Mesendoderm (in vitro differentiated cells): ENCODE results near the gene HSD17B8.
A peak's percentile ranks its signal among the peaks of the same experiment; 100 is the strongest.

Experiments
- DNase-seq: peaks from one replicate; pipeline ENCODE4 v3.0.0; 2013
- H2AK5ac ChIP-seq: 2 replicates; pipeline ENCODE4 v1.6.1; 2013; ENCODE audit warnings: low read length, inconsistent platforms
- H2BK120ac ChIP-seq: 2 replicates; pipeline ENCODE4 v1.6.1; 2013; ENCODE audit warnings: low read depth, mild to moderate bottlenecking, low read length, moderate library complexity, mixed read lengths
- H2BK15ac ChIP-seq: replicated peaks from 2 replicates; pipeline ENCODE4 v1.6.1; 2013; ENCODE audit warnings: low read depth, mild to moderate bottlenecking, moderate library complexity
- H2BK5ac ChIP-seq: 2 replicates; pipeline ENCODE4 v1.6.1; 2013; ENCODE audit warnings: low read length, inconsistent platforms
- H3K18ac ChIP-seq: 2 replicates; pipeline ENCODE4 v1.6.1; 2013; ENCODE audit warnings: mild to moderate bottlenecking, low read length, mixed read lengths
- H3K23ac ChIP-seq: one replicate; pipeline ENCODE4 v1.6.1; 2013; ENCODE audit warnings: low read length
- H3K27ac ChIP-seq: 2 replicates; pipeline ENCODE4 v1.5.1; 2013; ENCODE audit warnings: low read depth, mild to moderate bottlenecking, inconsistent platforms, low read length, moderate library complexity
- H3K27me3 ChIP-seq: 2 replicates; pipeline ENCODE4 v1.6.1; 2013; ENCODE audit warnings: low read length, control low read depth, mild to moderate bottlenecking, inconsistent platforms; ENCODE audit not compliant: insufficient read depth, poor library complexity
- H3K36me3 ChIP-seq: 2 replicates; pipeline ENCODE4 v1.6.1; 2013; ENCODE audit warnings: low read length, inconsistent platforms; ENCODE audit not compliant: control insufficient read depth, insufficient read depth
- H3K4ac ChIP-seq: one replicate; pipeline ENCODE4 v1.6.1; 2013; ENCODE audit warnings: low read depth, mild to moderate bottlenecking, low read length, moderate library complexity
- H3K4me1 ChIP-seq: 2 replicates; pipeline ENCODE4 v1.6.1; 2013; ENCODE audit warnings: low read depth, low read length, inconsistent platforms; ENCODE audit not compliant: control insufficient read depth
- H3K4me2 ChIP-seq: 2 replicates; pipeline ENCODE4 v1.6.1; 2013; ENCODE audit warnings: low read length
- H3K4me3 ChIP-seq: 2 replicates; pipeline ENCODE4 v1.5.1; 2013; ENCODE audit warnings: mild to moderate bottlenecking, low read length
- H3K56ac ChIP-seq: one replicate; pipeline ENCODE4 v1.6.1; 2013; ENCODE audit warnings: low read length
- H3K79me1 ChIP-seq: 2 replicates; pipeline ENCODE4 v1.6.1; 2013; ENCODE audit warnings: low read length, inconsistent platforms
- H3K79me2 ChIP-seq: 2 replicates; pipeline ENCODE4 v1.6.1; 2013; ENCODE audit warnings: mild to moderate bottlenecking, low read length; ENCODE audit not compliant: control insufficient read depth, insufficient read depth
- H3K9ac ChIP-seq: 2 replicates; pipeline ENCODE4 v1.6.1; 2013; ENCODE audit warnings: low read length, inconsistent platforms
- H4K5ac ChIP-seq: one replicate; pipeline ENCODE4 v1.6.1; 2013; ENCODE audit warnings: low read length
- H4K8ac ChIP-seq: one replicate; pipeline ENCODE4 v1.6.1; 2013; ENCODE audit warnings: low read depth, mild to moderate bottlenecking, control low read depth, low read length, moderate library complexity
- WGBS: extraction: QIAGEN DNeasy Blood & Tissue Kit; methylation state at CpG from one replicate; pipeline ENCODE4 v1.1.7; 2013; ENCODE audit warnings: low lambda C conversion rate, missing lambda C conversion rate; ENCODE audit not compliant: insufficient coverage; ENCODE audit errors: extremely low coverage; 5-methylcytosine and 5-hydroxymethylcytosine counted together

HSD17B8 gene

DNA sequence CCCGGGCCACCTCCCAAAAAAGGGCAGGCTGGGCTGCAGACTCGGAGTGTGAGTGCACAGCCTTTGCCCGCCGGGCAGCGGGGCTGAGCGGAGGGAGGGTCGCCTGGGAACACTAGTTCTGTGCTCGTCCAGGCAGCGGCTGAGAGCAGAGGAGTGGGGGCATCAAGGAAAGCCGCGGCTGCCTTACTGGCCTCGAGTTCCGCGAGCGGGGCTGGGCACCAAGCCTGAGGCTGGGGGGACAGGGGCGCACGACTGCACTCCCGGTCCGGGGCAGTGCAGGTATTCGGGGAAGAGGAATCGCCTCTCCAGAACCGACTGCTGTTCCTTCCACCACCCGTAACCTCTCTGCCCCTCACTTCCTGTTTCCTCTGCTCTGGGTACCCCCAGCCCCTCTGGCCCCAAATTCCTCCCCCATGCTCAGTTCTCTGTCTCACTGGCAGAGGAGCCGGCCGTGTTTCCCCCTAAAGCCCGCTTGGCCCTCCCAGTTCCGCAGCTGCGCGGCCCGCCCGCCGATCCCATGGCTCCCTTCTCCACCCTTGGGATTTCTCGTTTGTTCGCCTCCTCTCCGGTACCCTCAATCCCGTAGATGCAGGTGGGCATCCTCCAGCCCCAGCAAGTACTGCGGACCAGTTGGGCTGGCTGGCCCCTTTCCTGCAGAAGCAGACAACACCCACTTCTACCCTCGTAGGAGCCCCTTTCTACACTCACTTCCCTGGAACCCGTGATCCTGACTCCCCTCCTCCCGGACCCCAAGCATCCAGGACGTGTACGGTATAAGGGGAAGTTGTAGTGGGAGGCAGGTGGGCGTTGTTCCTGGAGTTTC is 8.9 kb downstream of the HSD17B8 start:
- no peak overlapping the region for H3K18ac ChIP-seq
- no peak overlapping the region for H2BK15ac ChIP-seq
- WGBS = no CpG with 5 or more reads among the region's 43 CpGs
- H3K27ac ChIP-seq = no peak overlapping the region
- H2AK5ac ChIP-seq = no peak overlapping the region
- peak; percentile 59 for DNase-seq
- peak overlapping the region; percentile 98 for H3K4me2 ChIP-seq
- peak overlapping the region; percentile 85 for H3K56ac ChIP-seq
- no peak overlapping the region for H2BK5ac ChIP-seq
- H3K23ac ChIP-seq = no peak overlapping the region
- H4K5ac ChIP-seq = no peak overlapping the region
- no peaks in the 10 kb centered on the region for H3K79me2 ChIP-seq
- H3K27me3 ChIP-seq = peaks cover 2% of the 10 kb centered on the region
- H4K8ac ChIP-seq = no peak overlapping the region
- H3K36me3 ChIP-seq = no peaks in the 10 kb centered on the region
- no peak overlapping the region for H3K4ac ChIP-seq
- peak overlapping the region; percentile 74 for H3K9ac ChIP-seq
- H2BK120ac ChIP-seq = no peak overlapping the region
- H3K79me1 ChIP-seq = peaks cover 4% of the 10 kb centered on the region
- peak overlapping the region; percentile 56 for H3K4me3 ChIP-seq
- peaks cover 2% of the 10 kb centered on the region for H3K4me1 ChIP-seq

DNA sequence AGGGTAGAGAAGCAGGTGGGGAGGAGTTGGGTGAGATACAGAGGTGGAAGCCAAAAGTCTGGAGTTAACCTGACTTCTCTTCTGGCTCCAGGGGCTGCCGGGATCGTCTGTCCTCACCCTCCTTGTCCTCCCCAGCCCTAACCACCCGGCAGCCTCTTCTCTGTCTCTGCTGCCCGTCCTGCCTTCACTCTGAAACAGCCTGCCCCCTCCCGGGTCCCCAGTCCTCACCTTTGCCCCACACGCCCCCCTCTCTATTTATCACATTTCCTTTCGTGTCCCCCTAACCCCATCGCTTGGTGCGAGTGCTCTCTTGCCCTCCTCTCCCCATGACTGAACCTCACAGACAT is 9.5 kb downstream of the HSD17B8 start:
- no peak for DNase-seq
- Histone ChIP-seq H3K27ac (no peak overlapping the region), H3K56ac (peak overlapping the region; percentile 85), H3K9ac (peak overlapping the region; percentile 74), H2AK5ac (no peak overlapping the region), H4K5ac (no peak overlapping the region), H2BK5ac (no peak overlapping the region), H3K36me3 (no peaks in the 10 kb centered on the region), H2BK15ac (no peak overlapping the region), H3K23ac (no peak overlapping the region), H3K79me1 (peaks cover 2% of the 10 kb centered on the region), H3K4me2 (peak overlapping the region; percentile 98), H3K27me3 (peaks cover 3% of the 10 kb centered on the region), H2BK120ac (no peak overlapping the region), H3K79me2 (no peaks in the 10 kb centered on the region), H3K4ac (no peak overlapping the region), H3K18ac (no peak overlapping the region), H3K4me3 (no peak overlapping the region), H4K8ac (no peak overlapping the region), H3K4me1 (peaks cover under 1% of the 10 kb centered on the region)
- WGBS = no CpG with 5 or more reads among the region's 9 CpGs

DNA sequence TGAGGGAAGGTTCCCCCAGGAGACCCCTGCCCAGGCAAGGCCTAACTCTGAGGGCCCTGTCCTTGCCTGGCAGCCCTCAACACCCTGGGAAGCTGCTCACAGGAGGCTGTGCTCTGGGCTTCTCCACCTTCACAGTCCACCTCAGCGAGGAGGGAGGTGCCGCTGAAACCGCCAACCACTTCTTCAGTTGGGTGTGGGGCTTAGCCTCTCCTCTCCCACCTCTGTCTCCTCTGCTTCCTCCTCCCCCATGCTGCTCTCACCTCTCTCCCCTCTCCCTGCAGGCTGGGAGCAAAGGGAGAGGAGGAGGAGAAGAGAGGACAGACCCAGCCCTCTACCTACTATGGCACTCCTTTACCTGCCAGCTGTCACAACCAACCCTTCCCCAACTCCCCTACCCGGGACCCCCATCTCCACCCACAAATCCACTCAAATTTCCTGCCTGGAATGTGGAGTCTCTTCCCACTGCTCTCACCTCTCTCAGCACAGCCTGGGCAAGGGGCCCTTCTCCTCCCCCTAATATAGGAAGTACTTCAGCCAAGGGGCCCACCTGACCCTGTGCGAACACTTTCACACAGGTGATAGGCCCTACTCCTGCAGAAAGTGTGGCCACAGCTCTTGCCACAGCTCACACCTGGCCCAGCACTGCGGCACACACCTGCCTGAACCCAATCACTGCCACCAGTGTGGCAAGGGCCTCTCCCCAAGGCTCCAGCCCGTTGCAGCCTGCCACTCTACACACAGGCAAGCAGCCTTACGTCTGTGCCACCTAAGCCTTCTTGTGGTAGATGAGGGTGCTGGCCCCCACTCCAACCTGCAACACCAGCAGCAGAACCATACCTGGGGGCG is 11.0 kb downstream of the HSD17B8 start:
- no CpG with 5 or more reads among the region's 9 CpGs for WGBS

DNA sequence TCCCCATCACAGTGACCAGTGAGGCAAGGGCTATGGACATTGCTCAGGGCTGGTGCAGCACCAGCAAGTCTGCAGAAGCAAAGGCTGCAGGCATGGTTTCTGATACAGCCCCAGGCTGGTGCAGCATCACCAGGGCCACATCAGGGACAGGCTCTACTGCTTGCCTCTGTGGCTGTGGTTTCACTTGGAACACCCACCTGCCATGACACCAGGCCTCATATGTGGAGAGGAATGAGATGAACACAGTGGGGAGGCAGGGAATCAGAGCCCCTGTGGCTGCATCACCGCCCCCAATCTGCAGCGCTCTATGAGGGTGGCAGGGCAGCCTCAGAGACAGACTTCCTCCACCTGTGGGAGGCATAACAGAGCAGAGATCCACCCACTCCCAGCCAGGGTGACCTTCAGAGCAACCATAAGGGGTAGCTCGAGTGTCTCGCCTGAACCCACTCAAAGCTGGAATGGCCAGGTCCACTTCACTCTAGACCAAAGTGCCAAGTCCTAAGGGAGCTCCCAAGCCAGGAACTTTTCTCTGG is 11.7 kb downstream of the HSD17B8 start:
- Histone ChIP-seq H3K4me3 (no peak overlapping the region), H3K4me1 (no peaks in the 10 kb centered on the region), H3K4me2 (no peak overlapping the region), H2BK120ac (no peak overlapping the region), H4K8ac (no peak overlapping the region), H2BK15ac (no peak overlapping the region), H3K9ac (no peak overlapping the region), H3K79me2 (no peaks in the 10 kb centered on the region), H3K27me3 (peaks cover 3% of the 10 kb centered on the region), H3K36me3 (no peaks in the 10 kb centered on the region), H2AK5ac (no peak overlapping the region), H3K4ac (no peak overlapping the region), H3K27ac (no peak overlapping the region), H4K5ac (no peak overlapping the region), H2BK5ac (no peak overlapping the region), H3K23ac (no peak overlapping the region), H3K56ac (no peak overlapping the region), H3K18ac (no peak overlapping the region), H3K79me1 (no peaks in the 10 kb centered on the region)
- no CpG with 5 or more reads among the region's 4 CpGs for WGBS
- no peak for DNase-seq

More for the DNA sequence above, 11.0 kb downstream of the HSD17B8 start:
- no peaks in the 10 kb centered on the region for H3K79me2 ChIP-seq
- H3K23ac ChIP-seq = no peak overlapping the region
- H3K4ac ChIP-seq = no peak overlapping the region
- H3K27me3 ChIP-seq = peaks cover 3% of the 10 kb centered on the region
- no peak overlapping the region for H2BK5ac ChIP-seq
- H3K56ac ChIP-seq = no peak overlapping the region
- H2AK5ac ChIP-seq = no peak overlapping the region
- no peak overlapping the region for H2BK15ac ChIP-seq
- no peak overlapping the region for H3K18ac ChIP-seq
- no peak overlapping the region for H4K8ac ChIP-seq
- no peaks in the 10 kb centered on the region for H3K36me3 ChIP-seq
- H2BK120ac ChIP-seq = no peak overlapping the region
- no peak overlapping the region for H4K5ac ChIP-seq
- H3K4me1 ChIP-seq = no peaks in the 10 kb centered on the region
- no peak overlapping the region for H3K9ac ChIP-seq
- H3K4me2 ChIP-seq = no peak overlapping the region
- H3K79me1 ChIP-seq = no peaks in the 10 kb centered on the region
- DNase-seq = no peak
- H3K4me3 ChIP-seq = no peak overlapping the region
- H3K27ac ChIP-seq = no peak overlapping the region

DNA sequence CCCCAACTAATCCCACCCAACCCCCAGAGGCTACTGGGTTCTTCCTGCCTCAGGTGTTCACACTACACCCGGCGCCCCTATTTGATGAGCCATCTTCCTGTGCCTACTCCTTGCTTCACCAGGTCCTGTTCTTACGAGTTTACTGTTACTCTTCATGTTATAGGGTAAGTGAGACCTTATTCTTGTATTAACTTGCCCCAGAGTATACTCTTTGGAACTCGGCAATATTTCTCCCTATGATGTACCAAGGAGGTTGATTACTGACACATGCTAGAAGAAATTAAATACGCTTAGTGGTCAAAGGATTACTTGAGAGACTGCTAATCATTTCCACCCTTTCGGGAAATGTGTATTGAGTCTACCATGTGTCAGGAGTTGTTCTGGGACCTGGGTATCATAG is 12.8 kb downstream of the HSD17B8 start:
- Histone ChIP-seq H3K4me2 (no peak overlapping the region), H3K9ac (no peak overlapping the region), H3K27ac (no peak overlapping the region), H3K4ac (no peak overlapping the region), H3K18ac (no peak overlapping the region), H3K56ac (no peak overlapping the region), H2BK120ac (no peak overlapping the region), H4K8ac (no peak overlapping the region), H4K5ac (no peak overlapping the region), H2AK5ac (no peak overlapping the region), H3K79me1 (no peaks in the 10 kb centered on the region), H3K4me3 (no peak overlapping the region), H3K27me3 (peaks cover 3% of the 10 kb centered on the region), H3K36me3 (no peaks in the 10 kb centered on the region), H2BK5ac (no peak overlapping the region), H3K79me2 (no peaks in the 10 kb centered on the region), H3K23ac (no peak overlapping the region), H3K4me1 (no peaks in the 10 kb centered on the region), H2BK15ac (no peak overlapping the region)
- no peak for DNase-seq
- no CpG with 5 or more reads among the region's 6 CpGs for WGBS
